G401 (cell line): Measurements from ENCODE around the gene TRDMT1. TPM values are rescaled to one million over a fixed set of nuclear protein-coding genes. Genes with fewer than 3 reads are reported as not detected.

Source experiments
- DNase-seq: peaks from one replicate; pipeline ENCODE4 v3.0.0-alpha.2; 2015; ENCODE audit warnings: low spot score
- in situ Hi-C: cut with HindIII; loops from 2 replicates; pipeline ENCODE4 v1.10.0; 2016; ENCODE audit warnings: low sequenced_read_pairs, mixed read lengths
- total RNA-seq: library from RNA; depleted of rRNA; stranded (reverse); fragments of >200 nt; shearing (Covaris generic); gene quantifications from 2 replicates; pipeline ENCODE4 v1.2.3, GENCODE V29; 2014; rRNA removed

The TRDMT1 gene
- 3.2 and 6.8 TPM in 2 replicates for total RNA-seq

DNA sequence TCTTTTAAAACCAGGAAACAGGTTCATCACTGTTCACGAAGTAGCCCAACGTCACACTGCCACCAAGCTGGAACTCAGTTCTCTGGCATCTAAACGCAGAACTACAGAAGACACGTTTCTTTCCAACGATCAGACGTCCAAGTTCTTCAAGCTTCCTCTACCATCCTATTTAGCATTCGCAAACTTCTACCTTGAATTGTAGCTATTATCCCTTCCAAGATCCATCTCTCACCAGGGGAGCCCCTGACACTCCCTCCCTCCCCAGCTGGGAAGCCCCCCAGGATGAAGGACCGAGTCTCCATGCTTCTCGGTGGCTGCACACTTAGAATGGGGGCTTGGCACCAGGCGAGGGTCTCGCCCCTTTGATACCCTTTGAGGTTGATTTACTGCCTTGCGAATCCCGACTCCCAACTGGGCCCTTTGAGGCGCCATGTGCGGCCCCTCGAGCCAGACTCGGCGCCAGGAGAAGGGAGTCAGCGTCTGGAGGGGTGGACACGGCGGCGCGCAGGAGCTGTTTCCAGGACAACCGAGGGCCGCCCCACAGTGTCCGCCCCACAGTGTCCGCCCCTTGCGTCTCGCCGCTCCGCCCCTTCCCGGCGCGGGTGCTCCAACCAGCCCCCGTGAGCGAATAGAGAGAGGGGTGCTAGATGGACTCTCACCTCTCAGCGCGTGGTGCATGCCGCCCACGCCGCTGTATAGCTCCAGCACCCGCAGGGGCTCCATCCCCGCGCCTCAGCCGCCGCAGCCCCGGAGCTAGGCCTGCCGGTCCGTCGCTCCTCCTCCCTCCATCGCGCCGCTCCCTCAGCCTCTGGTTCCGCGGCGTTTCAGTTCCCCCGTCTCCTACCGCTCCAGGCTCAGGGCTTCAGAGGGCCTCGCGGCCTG, at the start of gene TRDMT1:
TRDMT1 (minus strand) TSS at position 761 of the 882 bp plus-strand sequence; CDS start at position 723, 38 bp downstream.
- in situ Hi-C loops: no loop called here
- peak; percentile 90 for DNase-seq

- DNase-seq: no peak
- in situ Hi-C loops: no loop called here
These were observed 49.3 kb upstream of the TRDMT1 start for GRCh38 chr10:17250736-17251135.

DNA sequence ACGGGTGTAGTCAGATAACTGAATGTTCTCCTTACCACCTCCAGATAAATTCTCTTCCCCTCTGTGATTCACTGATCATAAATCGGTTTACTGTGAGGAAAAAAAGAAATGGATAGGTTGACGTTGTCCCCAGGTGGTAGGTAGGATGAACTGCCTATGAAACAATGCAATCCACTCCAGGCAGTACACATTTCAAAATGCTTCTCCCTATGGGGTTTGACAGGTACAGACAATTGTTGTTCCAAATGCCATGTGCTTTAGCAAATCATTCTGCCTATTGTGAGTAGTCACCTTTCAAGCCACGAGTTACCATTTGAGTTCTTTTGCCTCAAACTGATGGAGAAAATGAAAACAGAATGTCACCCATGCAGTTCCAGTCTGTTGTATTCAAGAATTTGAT, 48.3 kb upstream of the TRDMT1 start:
- no peak for DNase-seq
- in situ Hi-C loops: no loop called here

DNA sequence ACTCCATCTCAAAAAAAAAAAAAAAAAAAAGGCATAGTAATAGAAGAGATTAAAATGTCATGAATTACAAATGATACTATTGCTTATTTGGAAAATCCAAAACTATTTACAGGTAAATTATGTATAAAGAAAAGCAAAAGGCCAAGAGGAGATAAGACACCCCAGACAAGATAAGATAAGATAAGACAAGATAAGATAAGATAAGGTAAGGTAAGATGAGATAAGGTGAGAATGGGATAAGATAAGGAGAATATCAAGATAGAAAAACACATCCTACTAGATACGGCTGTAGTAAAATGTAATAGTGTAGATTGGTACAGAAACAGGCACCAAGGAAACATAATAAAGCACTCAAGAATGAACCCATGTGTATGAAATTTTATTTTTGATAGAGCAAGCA, 47.5 kb upstream of the TRDMT1 start:
- no peak for DNase-seq
- in situ Hi-C loops: no loop called here

- in situ Hi-C loops: no loop called here
- DNase-seq: no peak
These were observed 45.7 kb upstream of the TRDMT1 start for GRCh38 chr10:17247210-17247609.

DNA sequence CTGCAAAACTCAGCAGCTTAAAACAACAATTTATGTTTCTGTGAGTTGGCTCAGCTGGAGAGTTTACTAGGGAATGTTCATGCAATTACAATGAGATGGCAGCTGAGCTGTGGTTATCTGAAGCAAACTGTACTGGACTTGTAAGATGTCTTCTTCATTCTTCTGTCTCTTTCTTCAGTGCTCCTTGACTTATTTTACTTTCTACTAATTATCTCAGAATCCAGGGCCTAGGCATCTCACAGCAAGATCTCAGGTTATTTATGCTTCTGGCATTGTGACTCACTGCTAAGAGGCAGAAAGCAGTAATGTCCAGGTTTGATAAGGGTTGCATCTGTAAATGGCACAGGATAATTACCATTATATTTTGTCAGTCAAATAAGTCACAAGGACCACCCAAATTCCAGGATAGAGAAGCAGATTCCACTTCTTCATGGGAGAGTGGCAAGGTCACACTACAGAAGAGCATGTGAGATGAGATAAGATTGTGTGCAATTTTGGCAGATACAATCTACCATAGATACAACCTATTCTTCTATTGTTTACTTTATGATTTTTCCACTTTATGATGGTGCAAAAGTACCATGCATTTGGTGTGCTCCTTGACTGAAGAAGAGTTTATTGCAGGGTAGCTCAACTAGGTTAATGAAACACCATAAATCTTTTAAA, 43.4 kb upstream of the TRDMT1 start:
- in situ Hi-C loops: no loop called here

DNA sequence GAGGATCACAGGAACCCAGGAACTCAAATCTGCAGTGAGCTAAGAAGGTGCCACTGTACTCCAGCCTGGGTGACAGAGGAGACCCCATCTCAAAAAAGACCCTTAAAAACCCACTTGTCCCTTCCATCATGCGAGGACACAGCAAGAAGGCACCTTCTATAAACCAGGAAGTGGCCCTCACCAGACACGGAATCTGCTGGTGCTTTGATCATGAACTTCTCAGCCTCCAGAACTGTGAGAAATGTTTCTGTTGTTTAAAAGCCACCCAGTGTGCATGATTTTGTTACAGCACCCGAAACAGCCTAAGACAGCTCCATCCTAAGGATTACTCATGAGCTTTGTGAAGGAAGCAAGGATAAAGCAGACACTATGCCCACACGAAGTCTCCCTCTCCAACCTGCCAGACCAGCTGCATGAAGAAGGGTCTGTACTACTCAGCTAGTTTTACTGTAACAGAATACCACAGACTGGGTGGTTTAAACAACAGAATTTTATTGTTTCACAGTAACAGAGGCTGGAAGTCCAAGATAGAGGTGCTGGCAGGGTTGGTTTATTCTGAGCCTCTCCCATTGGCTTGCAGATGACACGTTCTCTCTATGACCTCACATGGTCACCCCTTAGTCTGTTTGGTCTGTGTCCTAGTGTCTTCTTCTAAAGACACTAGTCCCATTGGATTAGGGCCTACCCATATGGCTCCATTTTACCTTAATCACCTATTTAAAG, 40.3 kb upstream of the TRDMT1 start:
- DNase-seq: no peak
- in situ Hi-C loops: no loop called here

More for the DNA sequence above, 43.4 kb upstream of the TRDMT1 start:
- no peak for DNase-seq

GRCh38 chr10:17240616-17241015, 39.1 kb upstream of the TRDMT1 start:
- no peak for DNase-seq
- in situ Hi-C loops: no loop called here

DNA sequence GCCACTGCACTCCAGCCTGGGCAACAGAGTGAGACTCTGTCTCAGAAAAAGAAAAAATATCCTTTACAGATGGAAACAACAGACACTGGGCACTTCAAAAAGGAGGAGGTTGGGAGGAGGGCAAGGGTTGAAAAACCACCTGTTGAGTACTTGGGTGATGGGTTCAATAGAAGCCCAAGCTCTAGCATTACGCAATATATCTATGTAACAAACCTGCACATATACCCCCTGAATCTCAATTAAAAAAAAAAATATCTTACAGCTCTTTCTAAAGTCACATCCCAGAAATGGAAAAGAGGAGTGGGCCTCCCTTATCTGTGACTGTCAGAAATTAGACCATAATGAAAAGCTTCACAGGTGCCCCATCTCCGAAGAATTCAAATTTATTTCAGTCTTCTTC, 38.6 kb upstream of the TRDMT1 start:
- DNase-seq: no peak
- in situ Hi-C loops: no loop called here

DNA sequence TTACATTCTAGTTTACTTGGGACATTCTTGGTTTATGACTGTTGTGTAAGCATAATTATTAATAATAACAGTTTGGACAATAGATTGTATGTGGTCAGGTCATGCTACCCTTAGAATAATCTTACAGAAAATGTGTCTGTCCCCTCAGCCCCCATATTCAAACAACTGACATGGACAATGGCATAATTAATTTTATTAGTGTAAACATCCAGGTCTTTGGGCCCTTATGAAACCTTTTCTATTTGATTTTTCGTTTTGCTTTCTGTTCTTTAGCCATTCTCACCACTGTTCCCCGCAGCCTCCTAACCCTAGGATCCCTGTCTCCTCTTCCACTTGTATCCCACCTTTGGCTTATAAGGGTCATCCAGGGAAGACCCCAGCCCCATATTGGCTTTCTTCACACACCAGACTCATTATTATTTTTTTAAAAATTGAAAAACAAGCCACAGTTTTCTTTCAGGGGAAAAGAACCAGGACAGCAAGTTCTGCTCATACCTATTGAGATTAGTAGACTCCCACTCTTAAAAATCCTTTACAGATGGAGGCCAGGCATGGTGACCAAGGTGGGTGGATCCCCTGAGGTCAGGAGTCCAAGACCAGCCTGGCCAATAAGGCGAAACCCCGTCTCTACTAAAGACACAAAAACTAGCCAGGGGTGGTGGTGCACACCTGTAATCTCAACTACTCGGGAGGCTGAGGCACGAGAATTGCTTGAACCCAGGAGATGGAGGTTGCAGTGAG, 38.0 kb upstream of the TRDMT1 start:
- in situ Hi-C loops: no loop called here
- DNase-seq: no peak

- no peak for DNase-seq
- in situ Hi-C loops: no loop called here
These were observed 37.2 kb upstream of the TRDMT1 start for GRCh38 chr10:17238445-17239291.

- no peak for DNase-seq
- in situ Hi-C loops: no loop called here
These were observed 36.5 kb upstream of the TRDMT1 start for GRCh38 chr10:17237915-17238444.

DNA sequence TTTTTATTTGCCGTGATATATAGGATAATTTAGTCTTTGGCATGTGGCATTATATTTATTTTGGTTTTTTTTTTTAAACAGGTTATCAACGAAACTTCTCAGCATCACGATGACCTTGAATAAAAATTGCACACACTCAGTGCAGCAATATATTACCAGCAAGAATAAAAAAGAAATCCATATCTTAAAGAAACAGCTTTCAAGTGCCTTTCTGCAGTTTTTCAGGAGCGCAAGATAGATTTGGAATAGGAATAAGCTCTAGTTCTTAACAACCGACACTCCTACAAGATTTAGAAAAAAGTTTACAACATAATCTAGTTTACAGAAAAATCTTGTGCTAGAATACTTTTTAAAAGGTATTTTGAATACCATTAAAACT, 35.7 kb upstream of the TRDMT1 start:
- in situ Hi-C loops: no loop called here

GRCh38 chr10:17236468-17237148, 35.1 kb upstream of the TRDMT1 start:
- in situ Hi-C loops: no loop called here
- DNase-seq: no peak

More for the DNA sequence above, 35.7 kb upstream of the TRDMT1 start:
- DNase-seq: no peak

- in situ Hi-C loops: no loop called here
- DNase-seq: no peak
These were observed 33.7 kb upstream of the TRDMT1 start for GRCh38 chr10:17235136-17235535.

DNA sequence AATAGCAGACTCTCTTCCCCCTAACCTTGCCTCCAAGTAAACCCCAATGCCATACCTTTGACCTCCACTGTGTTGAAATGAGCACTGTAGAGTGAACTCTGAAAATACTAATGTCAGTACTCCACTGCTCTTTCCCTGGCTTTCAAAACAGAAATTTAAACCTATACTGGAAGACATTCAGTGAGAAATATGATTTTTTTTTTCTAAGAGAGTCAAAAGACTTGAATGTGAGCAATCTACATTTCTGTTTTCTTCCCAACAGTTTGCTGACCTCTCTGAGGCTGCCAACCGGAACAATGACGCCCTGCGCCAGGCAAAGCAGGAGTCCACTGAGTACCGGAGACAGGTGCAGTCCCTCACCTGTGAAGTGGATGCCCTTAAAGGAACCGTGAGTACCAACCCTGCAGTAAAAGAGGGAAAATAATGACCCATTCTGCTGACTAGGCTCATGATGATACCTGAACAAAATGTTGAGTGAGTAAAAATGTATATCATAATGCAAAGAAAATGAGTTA, 33.0 kb upstream of the TRDMT1 start:
- no peak for DNase-seq
- in situ Hi-C loops: no loop called here

GRCh38 chr10:17233286-17233991, 32.0 kb upstream of the TRDMT1 start:
- in situ Hi-C loops: no loop called here
- no peak for DNase-seq
